Measurements from ENCODE around the gene ERCC6L2. TPM values are rescaled to one million over a fixed set of nuclear protein-coding genes. Genes with fewer than 3 reads are reported as not detected.

ERCC6L2 gene
- total RNA-seq, 3 donors from 2014 or later (not counting 1 experiment from before 2014, with no cell fraction given): 37.1 to 45.8 (median 38.6) TPM

GRCh38 chr9:95980262-95981125, 105.0 kb downstream of the ERCC6L2 start:
- no peak for ATAC-seq
- intact Hi-C loops (cut with micrococcal nuclease): no loop called here
- Mint-ChIP-seq H3K9me3 (no peaks in the 10 kb centered on the region), H3K27me3 (ENCODE audit: low read depth in 2 of 2) (no peaks in the 10 kb centered on the region), H3K36me3 (peaks cover 9% of the 10 kb centered on the region), H3K4me3 (no peak overlapping the region), H3K27ac (peak overlapping the region in 1 of 2 donors; percentile 7), H3K4me1 (peaks cover 10 to 12% of the 10 kb centered on the region in 2 donors)
- Histone ChIP-seq H3K9me3 (ENCODE audit: control insufficient read depth, insufficient read depth, low read length) (no peaks in the 10 kb centered on the region), H3K27ac (ENCODE audit: low read length) (no peak overlapping the region), H3K4me1 (ENCODE audit: control insufficient read depth, insufficient read depth, low read length) (peaks cover 5% of the 10 kb centered on the region), H3K36me3 (ENCODE audit: control insufficient read depth, insufficient read depth, low read length) (peaks cover 5% of the 10 kb centered on the region), H3K27me3 (ENCODE audit: control insufficient read depth, insufficient read depth, low read length) (no peaks in the 10 kb centered on the region), H3K4me3 (ENCODE audit: low read length) (no peak overlapping the region)
- 95% methylated on average over 4 of the region's 8 CpGs for WGBS (ENCODE audit: insufficient coverage)
- no peak for TF ChIP-seq CTCF (IDR thresholded peaks at IDR 0.05)
- DNase-seq: no peak

- intact Hi-C loops (cut with micrococcal nuclease): no loop called here
- no peak for TF ChIP-seq CTCF (IDR thresholded peaks at IDR 0.05)
- H3K27me3 ChIP-seq (ENCODE audit: control insufficient read depth, insufficient read depth, low read length): no peaks in the 10 kb centered on the region
- H3K9me3 Mint-ChIP-seq: no peaks in the 10 kb centered on the region
- H3K4me3 ChIP-seq (ENCODE audit: low read length): no peak overlapping the region
- H3K4me1 ChIP-seq (ENCODE audit: control insufficient read depth, insufficient read depth, low read length): peaks cover 5% of the 10 kb centered on the region
- H3K27ac ChIP-seq (ENCODE audit: low read length): no peak overlapping the region
- H3K9me3 ChIP-seq (ENCODE audit: control insufficient read depth, insufficient read depth, low read length): no peaks in the 10 kb centered on the region
- ATAC-seq: peak; percentile 72 to 92 (median 91)
- peaks cover 9% of the 10 kb centered on the region for H3K36me3 Mint-ChIP-seq
- peak overlapping the region; percentile 25 for H3K4me3 Mint-ChIP-seq
- H3K4me1 Mint-ChIP-seq: peaks cover 12 to 15% of the 10 kb centered on the region in 2 donors
- DNase-seq: peak in 1 of 2 donors; percentile 64
- peak overlapping the region; percentile 49 to 80 for H3K27ac Mint-ChIP-seq
- WGBS (ENCODE audit: insufficient coverage): 75% methylated on average over 4 of the region's 5 CpGs
- H3K36me3 ChIP-seq (ENCODE audit: control insufficient read depth, insufficient read depth, low read length): peaks cover 5% of the 10 kb centered on the region
- no peaks in the 10 kb centered on the region for H3K27me3 Mint-ChIP-seq (ENCODE audit: low read depth in 2 of 2)
Observed at GRCh38 chr9:95981761-95982390, 106.4 kb downstream of the ERCC6L2 start.

- ATAC-seq (no peak), DNase-seq (no peak)
- H3K9me3 Mint-ChIP-seq: no peaks in the 10 kb centered on the region
- H3K4me1 ChIP-seq (ENCODE audit: control insufficient read depth, insufficient read depth, low read length): peaks cover 5% of the 10 kb centered on the region
- H3K4me1 Mint-ChIP-seq: peaks cover 12 to 15% of the 10 kb centered on the region in 2 donors
- no peak for TF ChIP-seq CTCF (IDR thresholded peaks at IDR 0.05)
- 96% methylated on average over 3 of the region's 3 CpGs for WGBS (ENCODE audit: insufficient coverage)
- no peaks in the 10 kb centered on the region for H3K27me3 ChIP-seq (ENCODE audit: control insufficient read depth, insufficient read depth, low read length)
- peaks cover 6% of the 10 kb centered on the region for H3K9me3 ChIP-seq (ENCODE audit: control insufficient read depth, insufficient read depth, low read length)
- intact Hi-C loops (cut with micrococcal nuclease): no loop called here
- H3K27ac ChIP-seq (ENCODE audit: low read length): no peak overlapping the region
- H3K4me3 Mint-ChIP-seq: no peak overlapping the region
- H3K27ac Mint-ChIP-seq: peak overlapping the region in 1 of 2 donors; percentile 32
- H3K36me3 Mint-ChIP-seq: peaks cover 4% of the 10 kb centered on the region
- H3K27me3 Mint-ChIP-seq (ENCODE audit: low read depth in 2 of 2): no peaks in the 10 kb centered on the region
- H3K4me3 ChIP-seq (ENCODE audit: low read length): no peak overlapping the region
- no peaks in the 10 kb centered on the region for H3K36me3 ChIP-seq (ENCODE audit: control insufficient read depth, insufficient read depth, low read length)
Observed at GRCh38 chr9:95985440-95986055, 110.1 kb downstream of the ERCC6L2 start.
